AG04449 (cell line): ENCODE data around the gene CD8B.
"Not testable (repeated sequence)": the region's sequence is repeated elsewhere in the genome, so short reads cannot be mapped to it uniquely, and the experiment has no call there.

Experiments
- CTCF ChIA-PET: fragments of 350-600 bp; formaldehyde crosslinking; extraction: SDS; loops from one replicate; lab custom pipeline; 2021; ENCODE audit warnings: antibody characterized with exemption; lab: Yijun Ruan, JAX
- POLR2A ChIA-PET: fragments of 400-600, 350-600 bp; formaldehyde crosslinking; extraction: SDS; loops from one replicate; lab custom pipeline; 2020; ENCODE audit warnings: antibody characterized with exemption, inconsistent platforms; lab: Yijun Ruan, JAX
- DNase-seq: peaks from one replicate; pipeline ENCODE4 v3.0.0-alpha.2; 2010; ENCODE audit warnings: low read depth, low spot score
- H3K4me3 ChIP-seq: 2 replicates; pipeline ENCODE4 v1.5.1; 2011; ENCODE audit warnings: low read depth, mild to moderate bottlenecking, control low read depth, low read length
- TF ChIP-seq, protein P1 (sequence below): IDR thresholded peaks from one replicate; pipeline ENCODE4 v1.5.1; 2011; ENCODE audit warnings: mild to moderate bottlenecking, moderate library complexity, low read length, control low read depth, inconsistent platforms; ENCODE audit not compliant: insufficient read depth; ENCODE audit errors: missing control alignments

The CD8B gene

DNA sequence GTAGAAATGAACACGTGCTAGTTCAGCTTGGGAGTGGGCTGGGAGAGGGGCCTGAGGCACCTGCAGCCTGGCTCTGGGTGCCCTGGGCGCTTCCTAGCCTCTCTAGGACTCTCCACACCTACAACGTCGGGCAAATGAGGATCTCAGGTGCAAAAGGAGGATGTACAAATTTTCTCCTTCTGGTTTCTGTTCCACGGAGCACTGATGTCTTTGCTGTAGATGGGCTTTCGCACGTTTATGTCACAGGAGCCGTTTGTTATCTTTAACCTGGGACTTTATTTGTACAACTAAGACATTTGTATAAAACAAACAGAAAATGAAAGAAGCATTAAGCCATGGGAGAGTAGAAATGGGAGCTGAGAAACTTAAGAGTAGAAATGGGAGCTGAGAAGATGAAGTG lies 20.4 kb downstream of the CD8B start:
- DNase-seq, CTCF ChIA-PET, POLR2A ChIA-PET, H3K4me3 ChIP-seq: not testable (repeated sequence)

DNA sequence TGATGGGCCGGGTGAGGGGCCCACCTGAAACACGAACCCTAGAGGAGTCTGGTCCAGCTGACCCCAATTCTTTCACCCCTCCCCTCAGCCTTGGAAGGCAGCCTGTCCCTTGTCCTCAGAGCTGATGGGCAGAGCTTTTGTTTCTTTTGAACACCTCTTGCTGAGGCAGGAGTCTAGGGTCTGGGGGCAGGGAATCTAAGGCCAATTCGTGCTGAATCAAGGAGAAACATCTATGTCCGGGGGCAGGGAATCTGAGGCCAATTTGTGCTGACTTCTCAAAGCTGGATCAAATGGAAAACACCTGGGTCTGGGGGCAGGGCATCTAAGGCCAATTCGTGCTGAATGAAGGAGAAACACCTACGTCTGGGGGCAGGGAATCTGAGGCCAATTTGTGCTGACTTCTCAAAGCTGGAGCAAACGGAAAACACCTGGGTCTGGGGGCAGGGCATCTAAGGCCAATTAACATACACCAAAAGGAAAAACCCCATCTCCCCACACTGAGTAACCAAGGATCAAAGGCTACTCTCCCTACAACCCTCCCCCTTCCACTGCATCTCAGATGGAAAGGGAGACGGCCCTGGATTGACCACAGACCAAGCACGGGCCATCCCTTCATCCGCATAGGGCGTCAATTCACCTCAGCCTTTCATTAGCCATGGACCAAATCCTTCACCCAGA lies 21.7 kb downstream of the CD8B start:
- DNase-seq, POLR2A ChIA-PET, CTCF ChIA-PET, H3K4me3 ChIP-seq: not testable (repeated sequence)

DNA sequence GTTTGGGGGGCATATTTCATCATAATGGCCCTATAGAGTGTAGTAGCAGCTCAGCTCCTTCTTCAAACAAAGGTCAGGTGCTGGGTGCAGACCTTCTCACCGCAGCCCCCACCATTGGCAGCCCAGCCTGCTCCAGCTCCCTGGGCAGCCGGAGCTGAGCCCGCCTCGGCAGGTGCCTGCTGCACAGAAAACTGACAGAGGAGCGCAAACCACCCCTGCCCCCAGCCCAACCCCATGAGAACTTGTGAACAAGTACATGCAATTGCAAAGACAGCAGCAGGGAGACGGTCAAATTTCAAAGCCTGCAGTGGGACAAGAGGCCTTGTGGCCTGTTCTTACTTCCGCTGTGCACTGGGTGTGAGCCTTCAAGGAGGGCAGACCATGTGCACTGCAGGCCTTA lies 22.2 kb downstream of the CD8B start:
- POLR2A ChIA-PET, CTCF ChIA-PET, DNase-seq, H3K4me3 ChIP-seq: not testable (repeated sequence)

DNA sequence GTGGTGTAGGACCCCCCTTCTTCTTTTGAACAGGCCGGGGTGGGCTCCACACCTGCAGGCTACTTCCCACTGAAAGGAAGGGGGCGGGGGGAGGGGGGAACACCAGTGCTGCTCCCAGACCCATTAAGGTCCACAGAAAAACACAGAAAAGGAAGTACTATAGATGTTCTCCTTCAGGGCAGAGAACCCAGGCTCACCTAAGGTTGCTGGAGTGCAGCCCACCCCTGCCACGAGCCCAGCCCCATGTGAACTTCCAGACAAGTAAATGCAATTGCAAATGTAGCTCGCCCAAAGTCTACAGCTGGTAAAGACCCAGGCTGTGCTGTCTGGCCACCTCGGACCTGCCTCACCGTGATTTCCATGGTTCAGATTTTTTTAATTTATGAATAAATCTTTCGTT lies 24.0 kb downstream of the CD8B start:
- POLR2A ChIA-PET, H3K4me3 ChIP-seq, DNase-seq, CTCF ChIA-PET: not testable (repeated sequence)

- POLR2A ChIA-PET, H3K4me3 ChIP-seq, CTCF ChIA-PET: not testable (repeated sequence)
- peak; percentile 50 for DNase-seq
These were observed 24.6 kb downstream of the CD8B start for GRCh38 chr2:86836915-86837695.

DNA sequence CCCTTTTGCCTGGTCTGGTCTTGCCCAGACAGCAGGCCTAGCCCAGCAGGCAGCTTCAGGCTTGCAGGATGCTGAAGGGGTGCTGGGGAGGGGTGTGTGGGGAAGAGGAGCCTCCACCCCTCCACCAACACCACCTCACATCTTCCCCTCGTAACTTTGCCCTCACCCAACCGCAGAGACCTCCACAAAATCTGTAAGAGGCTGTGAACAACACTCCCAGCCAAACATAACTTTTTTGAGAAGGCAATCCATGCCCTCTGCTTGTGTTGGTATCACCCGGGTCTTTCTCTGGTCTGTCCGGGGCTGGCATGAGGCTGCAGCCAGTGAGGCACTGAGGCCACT lies 26.2 kb downstream of the CD8B start:
- CTCF ChIA-PET, H3K4me3 ChIP-seq, DNase-seq, POLR2A ChIA-PET: not testable (repeated sequence)

DNA sequence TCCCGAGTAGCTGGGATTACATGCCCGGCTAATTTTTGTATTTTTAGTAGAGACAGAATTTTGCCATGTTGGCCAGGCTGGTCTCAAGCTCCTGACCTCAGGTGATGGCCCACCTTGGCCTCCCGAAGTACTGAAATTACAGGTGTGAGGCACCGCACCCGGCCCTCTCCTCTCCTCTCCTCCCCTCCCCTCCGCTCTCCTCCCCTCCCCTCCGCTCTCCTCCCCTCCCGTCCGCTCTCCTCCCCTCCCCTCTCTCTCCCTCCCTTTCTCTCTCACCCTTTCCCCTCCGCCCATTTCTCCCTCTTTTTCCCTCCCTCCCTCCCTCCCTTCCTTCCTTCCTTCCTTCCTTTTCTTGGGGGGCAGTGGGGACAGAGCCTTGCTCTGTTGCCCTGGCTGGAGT lies 28.4 kb downstream of the CD8B start:
- H3K4me3 ChIP-seq: no peak overlapping the region
- TF ChIP-seq, protein P1, sequence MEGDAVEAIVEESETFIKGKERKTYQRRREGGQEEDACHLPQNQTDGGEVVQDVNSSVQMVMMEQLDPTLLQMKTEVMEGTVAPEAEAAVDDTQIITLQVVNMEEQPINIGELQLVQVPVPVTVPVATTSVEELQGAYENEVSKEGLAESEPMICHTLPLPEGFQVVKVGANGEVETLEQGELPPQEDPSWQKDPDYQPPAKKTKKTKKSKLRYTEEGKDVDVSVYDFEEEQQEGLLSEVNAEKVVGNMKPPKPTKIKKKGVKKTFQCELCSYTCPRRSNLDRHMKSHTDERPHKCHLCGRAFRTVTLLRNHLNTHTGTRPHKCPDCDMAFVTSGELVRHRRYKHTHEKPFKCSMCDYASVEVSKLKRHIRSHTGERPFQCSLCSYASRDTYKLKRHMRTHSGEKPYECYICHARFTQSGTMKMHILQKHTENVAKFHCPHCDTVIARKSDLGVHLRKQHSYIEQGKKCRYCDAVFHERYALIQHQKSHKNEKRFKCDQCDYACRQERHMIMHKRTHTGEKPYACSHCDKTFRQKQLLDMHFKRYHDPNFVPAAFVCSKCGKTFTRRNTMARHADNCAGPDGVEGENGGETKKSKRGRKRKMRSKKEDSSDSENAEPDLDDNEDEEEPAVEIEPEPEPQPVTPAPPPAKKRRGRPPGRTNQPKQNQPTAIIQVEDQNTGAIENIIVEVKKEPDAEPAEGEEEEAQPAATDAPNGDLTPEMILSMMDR: no peak
- POLR2A ChIA-PET: no interaction called here
- no peak for DNase-seq
- CTCF ChIA-PET: no interaction called here

DNA sequence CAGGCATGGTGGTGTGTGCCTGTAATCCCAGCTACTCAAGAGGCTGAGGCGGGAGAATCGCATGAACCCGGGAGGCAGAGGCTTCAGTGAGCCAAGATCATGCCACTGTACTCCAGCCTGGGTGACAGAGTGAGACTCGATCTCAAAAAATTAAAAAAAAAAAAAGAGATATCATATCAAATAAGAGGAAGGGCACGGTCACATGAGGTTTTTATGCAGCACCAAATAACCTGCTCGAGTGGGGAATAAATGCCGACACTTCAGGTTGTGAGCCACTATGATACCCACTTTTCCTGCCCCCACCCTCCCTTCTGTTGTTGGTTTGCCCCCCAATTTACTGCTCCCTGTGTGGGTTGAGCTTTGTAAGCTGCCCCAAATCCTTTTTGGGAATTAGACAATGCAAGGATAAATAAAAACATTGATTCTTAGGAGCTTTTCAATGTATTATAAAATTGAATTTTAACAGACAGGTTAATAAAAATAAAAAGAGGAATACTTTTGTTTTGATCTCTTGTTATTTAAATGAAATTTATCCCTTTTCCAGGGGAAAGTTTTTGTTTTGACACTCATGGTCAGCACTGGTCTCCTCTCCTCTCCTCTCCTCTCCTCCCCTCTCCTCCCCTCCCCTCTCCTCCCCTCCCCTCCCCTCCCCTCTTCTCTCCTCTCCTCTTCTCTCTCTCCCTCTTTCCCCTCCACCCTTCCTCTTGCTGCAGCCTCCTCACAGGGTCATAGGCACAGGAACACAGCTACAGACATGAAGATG lies 29.2 kb downstream of the CD8B start:
- H3K4me3 ChIP-seq: no peak overlapping the region
- POLR2A ChIA-PET: no interaction called here
- TF ChIP-seq, protein P1: no peak
- DNase-seq: no peak
- CTCF ChIA-PET: no interaction called here

- TF ChIP-seq, protein P1: no peak
- ChIA-PET POLR2A (no interaction called here), CTCF (no interaction called here)
- H3K4me3 ChIP-seq: no peak overlapping the region
- DNase-seq: no peak
These were observed 30.1 kb downstream of the CD8B start for GRCh38 chr2:86831537-86831936.
